CD4-positive, CD25-positive, alpha-beta regulatory T cell (primary cell): ENCODE measurements around the gene NSUN4. TPM values are rescaled to one million over a fixed set of nuclear protein-coding genes. Genes with fewer than 3 reads are reported as not detected.
A peak's percentile ranks its signal among the peaks of the same experiment; 100 is the strongest.

Experiments
- ATAC-seq, 2 donors: fragments of 150-1000 bp; cut with Tn5 transposase; one replicate each; pipeline ENCODE4 v1.10.0; 2021; ENCODE audit warnings: low read depth in 2 of 2, moderate number of reproducible peaks in 2 of 2, moderate library complexity in 1 of 2
- DNase-seq, 3 donors: peaks; one replicate each; pipeline versions ENCODE4 v3.0.0 to v3.0.0-alpha.2; 2012 to 2022; ENCODE audit warnings: mixed read lengths in 1 of 3
- H3K27ac ChIP-seq: one replicate; pipeline ENCODE4 v1.7.0; 2013; ENCODE audit warnings: mild to moderate bottlenecking, low read length; ENCODE audit not compliant: insufficient read depth, poor library complexity, severe bottlenecking
- H3K27me3 ChIP-seq: one replicate; pipeline ENCODE4 v1.7.0; 2013; ENCODE audit warnings: low read length; ENCODE audit not compliant: control insufficient read depth, insufficient read depth
- H3K36me3 ChIP-seq: one replicate; pipeline ENCODE4 v1.7.0; 2013; ENCODE audit warnings: mild to moderate bottlenecking, low read length, moderate library complexity; ENCODE audit not compliant: control insufficient read depth, insufficient read depth
- H3K4me1 ChIP-seq: 2 replicates; pipeline ENCODE4 v1.7.0; 2013; ENCODE audit warnings: mild to moderate bottlenecking, low read length; ENCODE audit not compliant: insufficient read depth, control insufficient read depth, poor library complexity, severe bottlenecking
- H3K4me3 ChIP-seq: one replicate; pipeline ENCODE4 v1.7.0; 2013; ENCODE audit warnings: low read depth, mild to moderate bottlenecking, low read length, moderate library complexity
- H3K9me3 ChIP-seq, 2 experiments: 1 replicate in 1 of 2; 2 replicates in 1 of 2; pipeline ENCODE4 v1.7.0; 2013; ENCODE audit warnings: low read length in 2 of 2, mild to moderate bottlenecking in 1 of 2, moderate library complexity in 1 of 2; ENCODE audit not compliant: control insufficient read depth in 2 of 2
- H3K27ac Mint-ChIP-seq, 3 donors: one replicate each; pipeline ENCODE4 v1.8.0; 2020 to 2022; ENCODE audit warnings: mild to moderate bottlenecking in 3 of 3, mixed read lengths in 3 of 3, moderate library complexity in 2 of 3
- H3K27me3 Mint-ChIP-seq: one replicate; pipeline ENCODE4 v1.8.0; 2022; ENCODE audit warnings: mild to moderate bottlenecking, mixed read lengths
- H3K36me3 Mint-ChIP-seq: one replicate; pipeline ENCODE4 v1.8.0; 2020; ENCODE audit warnings: mixed read lengths
- H3K4me1 Mint-ChIP-seq, 4 donors: one replicate each; pipeline ENCODE4 v1.8.0; 2020 to 2022; ENCODE audit warnings: mixed read lengths in 4 of 4, mild to moderate bottlenecking in 1 of 4
- H3K4me3 Mint-ChIP-seq, 4 donors: one replicate each; pipeline ENCODE4 v1.8.0; 2020 to 2022; ENCODE audit warnings: mild to moderate bottlenecking in 4 of 4, mixed read lengths in 4 of 4, moderate library complexity in 3 of 4
- H3K9me3 Mint-ChIP-seq, 7 donors: one replicate each; pipeline ENCODE4 v1.8.0; 2020 to 2022; ENCODE audit warnings: mixed read lengths in 7 of 7, mild to moderate bottlenecking in 3 of 7, moderate library complexity in 2 of 7
- polyA plus RNA-seq, 4 donors: library from polyadenylated mRNA; unstranded; fragments of 300-500 nt; fragmentation: Illumina TruSeq; gene quantifications; one replicate each; pipeline ENCODE4 v1.2.3, GENCODE V29; 2021
- total RNA-seq: library from RNA; stranded (reverse); gene quantifications from one replicate; pipeline ENCODE4 v1.2.3, GENCODE V29; 2022

NSUN4 gene
- total RNA-seq: 33.4 TPM
- 10 to 100 TPM; 10.8 to 19.6 (median 15.7) TPM for polyA plus RNA-seq

GRCh38 chr1:46340404-46341221 is at the start of gene NSUN4:
NSUN4 (plus strand) TSS chr1:46340807; CDS start chr1:46340827, 20 bp downstream.
- Mint-ChIP-seq H3K27ac (peak within 1 kb of the TSS; percentile 99), H3K27me3 (no peaks in the 10 kb centered on the region), H3K9me3 (no peaks in the 10 kb centered on the region), H3K4me1 (peaks cover 9 to 59% (median 37%) of the 10 kb centered on the region in 4 donors), H3K36me3 (peaks cover 23% of the 10 kb centered on the region), H3K4me3 (peak within 1 kb of the TSS; percentile 94 to 100 (median 98))
- Histone ChIP-seq H3K27ac (peak within 1 kb of the TSS; percentile 98), H3K36me3 (peaks cover 21% of the 10 kb centered on the region), H3K4me1 (peaks cover 15% of the 10 kb centered on the region), H3K27me3 (no peaks in the 10 kb centered on the region), H3K4me3 (peak within 1 kb of the TSS; percentile 95), H3K9me3 (no peaks in the 10 kb centered on the region)
- peak; percentile 89 to 92 for ATAC-seq
- peak; percentile 77 to 91 (median 86) for DNase-seq

- Histone ChIP-seq H3K4me1 (peaks cover under 1% of the 10 kb centered on the region), H3K36me3 (peaks cover 25% of the 10 kb centered on the region), H3K9me3 (no peaks in the 10 kb centered on the region), H3K27me3 (no peaks in the 10 kb centered on the region), H3K4me3 (no peak overlapping the region), H3K27ac (no peak overlapping the region)
- Mint-ChIP-seq H3K27me3 (no peaks in the 10 kb centered on the region), H3K4me1 (peaks cover 1 to 10% (median 5%) of the 10 kb centered on the region in 4 donors), H3K4me3 (no peak overlapping the region), H3K27ac (peak overlapping the region in 1 of 3 donors; percentile 18), H3K9me3 (no peaks in the 10 kb centered on the region), H3K36me3 (peaks cover 23% of the 10 kb centered on the region)
- ATAC-seq: no peak
- DNase-seq: no peak
Observed at GRCh38 chr1:46295306-46295705, 45.3 kb upstream of the NSUN4 start.

- H3K36me3 ChIP-seq: peaks cover 25% of the 10 kb centered on the region
Observed at GRCh38 chr1:46298387-46298786, 42.2 kb upstream of the NSUN4 start.

GRCh38 chr1:46300673-46301405 is 39.8 kb upstream of the NSUN4 start:
- H3K36me3 ChIP-seq: peaks cover 18% of the 10 kb centered on the region
- Mint-ChIP-seq H3K4me3 (peak overlapping the region; percentile 95 to 99 (median 98)), H3K4me1 (peaks cover 17 to 44% (median 32%) of the 10 kb centered on the region in 4 donors), H3K9me3 (no peaks in the 10 kb centered on the region), H3K27me3 (no peaks in the 10 kb centered on the region), H3K27ac (peak overlapping the region; percentile 90 to 99 (median 99)), H3K36me3 (peaks cover 24% of the 10 kb centered on the region)
- peaks cover 31% of the 10 kb centered on the region for H3K4me1 ChIP-seq
- ATAC-seq (no peak), DNase-seq (no peak)
- no peaks in the 10 kb centered on the region for H3K27me3 ChIP-seq
- H3K9me3 ChIP-seq: no peaks in the 10 kb centered on the region
- peak overlapping the region; percentile 26 for H3K4me3 ChIP-seq
- no peak overlapping the region for H3K27ac ChIP-seq

More at GRCh38 chr1:46298387-46298786, 42.2 kb upstream of the NSUN4 start:
- ATAC-seq: no peak
- Mint-ChIP-seq H3K4me1 (peaks cover 15 to 28% (median 20%) of the 10 kb centered on the region in 4 donors), H3K9me3 (no peaks in the 10 kb centered on the region), H3K27me3 (no peaks in the 10 kb centered on the region), H3K4me3 (no peak overlapping the region), H3K36me3 (peaks cover 23% of the 10 kb centered on the region), H3K27ac (peak overlapping the region in 1 of 3 donors; percentile 3)
- H3K4me3 ChIP-seq: no peak overlapping the region
- no peaks in the 10 kb centered on the region for H3K27me3 ChIP-seq
- peaks cover 17% of the 10 kb centered on the region for H3K4me1 ChIP-seq
- no peaks in the 10 kb centered on the region for H3K9me3 ChIP-seq
- H3K27ac ChIP-seq: no peak overlapping the region
- no peak for DNase-seq

- peak overlapping the region; percentile 26 for H3K4me3 ChIP-seq
- H3K4me1 ChIP-seq: peaks cover 36% of the 10 kb centered on the region
- Mint-ChIP-seq H3K27ac (peak overlapping the region; percentile 90 to 99 (median 99)), H3K9me3 (no peaks in the 10 kb centered on the region), H3K4me1 (peaks cover 19 to 49% (median 35%) of the 10 kb centered on the region in 4 donors), H3K27me3 (no peaks in the 10 kb centered on the region), H3K36me3 (peaks cover 23% of the 10 kb centered on the region), H3K4me3 (peak overlapping the region; percentile 95 to 99 (median 98))
- H3K27ac ChIP-seq: peak overlapping the region; percentile 85
- H3K9me3 ChIP-seq: no peaks in the 10 kb centered on the region
- no peak for DNase-seq
- no peak for ATAC-seq
- H3K27me3 ChIP-seq: no peaks in the 10 kb centered on the region
- peaks cover 16% of the 10 kb centered on the region for H3K36me3 ChIP-seq
Observed at GRCh38 chr1:46301406-46301807, 39.2 kb upstream of the NSUN4 start.

GRCh38 chr1:46301808-46302640 is 38.6 kb upstream of the NSUN4 start:
- Histone ChIP-seq H3K4me1 (peaks cover 42% of the 10 kb centered on the region), H3K27me3 (no peaks in the 10 kb centered on the region), H3K27ac (peak overlapping the region; percentile 85), H3K9me3 (no peaks in the 10 kb centered on the region), H3K36me3 (peaks cover 10% of the 10 kb centered on the region), H3K4me3 (no peak overlapping the region)
- H3K9me3 Mint-ChIP-seq: no peaks in the 10 kb centered on the region
- DNase-seq: peak; percentile 27 to 65 (median 51)
- ATAC-seq: no peak
- H3K36me3 Mint-ChIP-seq: peaks cover 17% of the 10 kb centered on the region
- peak overlapping the region; percentile 95 to 99 (median 98) for H3K4me3 Mint-ChIP-seq
- H3K27ac Mint-ChIP-seq: peak overlapping the region; percentile 90 to 99 (median 99)
- peaks cover 19 to 54% (median 38%) of the 10 kb centered on the region in 4 donors for H3K4me1 Mint-ChIP-seq
- no peaks in the 10 kb centered on the region for H3K27me3 Mint-ChIP-seq

- peak overlapping the region; percentile 85 for H3K27ac ChIP-seq
- Mint-ChIP-seq H3K36me3 (peaks cover 11% of the 10 kb centered on the region), H3K27me3 (no peaks in the 10 kb centered on the region), H3K27ac (peak overlapping the region; percentile 98 to 99 (median 99)), H3K9me3 (no peaks in the 10 kb centered on the region), H3K4me3 (peak overlapping the region; percentile 95 to 99 (median 98)), H3K4me1 (peaks cover 23 to 60% (median 42%) of the 10 kb centered on the region in 4 donors)
- H3K27me3 ChIP-seq: no peaks in the 10 kb centered on the region
- peak overlapping the region; percentile 44 for H3K4me3 ChIP-seq
- ATAC-seq: peak; percentile 1
- H3K36me3 ChIP-seq: peaks cover 4% of the 10 kb centered on the region
- no peaks in the 10 kb centered on the region for H3K9me3 ChIP-seq
- H3K4me1 ChIP-seq: peaks cover 48% of the 10 kb centered on the region
- DNase-seq: peak in 1 of 3 donors; percentile 9
Observed at GRCh38 chr1:46302641-46303037, 38.0 kb upstream of the NSUN4 start.
